HG03095 (cell line): ENCODE data around the gene FAM3C.
"Not testable (repeated sequence)": the region's sequence is repeated elsewhere in the genome, so short reads cannot be mapped to it uniquely, and the experiment has no call there.

Source experiments
- ATAC-seq: cut with Tn5 transposase; IDR thresholded peaks from one replicate; pipeline ENCODE4 v1.9.1; 2021; ENCODE audit warnings: moderate library complexity; ENCODE audit not compliant: unreplicated experiment

The FAM3C gene

GRCh38 chr7:121334875-121335648 is 61.0 kb downstream of the FAM3C start:
- ATAC-seq, result no peak

- no peak for ATAC-seq
Observed at GRCh38 chr7:121334376-121334775, 61.7 kb downstream of the FAM3C start.

DNA sequence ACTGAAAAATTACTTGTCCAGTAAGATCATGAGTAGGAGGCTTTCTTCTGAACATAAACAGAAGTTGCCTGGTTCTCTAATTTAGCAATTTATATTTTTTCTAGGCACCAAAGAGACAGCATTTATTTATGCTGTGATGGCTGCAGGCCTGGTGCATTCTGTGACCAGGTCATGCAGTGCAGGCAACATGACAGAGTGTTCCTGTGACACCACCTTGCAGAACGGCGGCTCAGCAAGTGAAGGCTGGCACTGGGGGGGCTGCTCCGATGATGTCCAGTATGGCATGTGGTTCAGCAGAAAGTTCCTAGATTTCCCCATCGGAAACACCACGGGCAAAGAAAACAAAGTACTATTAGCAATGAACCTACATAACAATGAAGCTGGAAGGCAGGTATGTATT is 64.5 kb downstream of the FAM3C start:
- no peak for ATAC-seq

- no peak for ATAC-seq
Observed at GRCh38 chr7:121331048-121331447, 65.1 kb downstream of the FAM3C start.

GRCh38 chr7:121330053-121330833 is 65.9 kb downstream of the FAM3C start:
- no peak for ATAC-seq

- no peak for ATAC-seq
Observed at GRCh38 chr7:121329191-121330052, 66.7 kb downstream of the FAM3C start.

- ATAC-seq, result no peak
Observed at GRCh38 chr7:121328508-121329190, 67.5 kb downstream of the FAM3C start, which contains the start of gene WNT16. WNT16 (plus strand) TSS chr7:121329000; CDS start chr7:121329293, 293 bp downstream.

GRCh38 chr7:121327671-121328070 is 68.4 kb downstream of the FAM3C start:
- ATAC-seq, result no peak

DNA sequence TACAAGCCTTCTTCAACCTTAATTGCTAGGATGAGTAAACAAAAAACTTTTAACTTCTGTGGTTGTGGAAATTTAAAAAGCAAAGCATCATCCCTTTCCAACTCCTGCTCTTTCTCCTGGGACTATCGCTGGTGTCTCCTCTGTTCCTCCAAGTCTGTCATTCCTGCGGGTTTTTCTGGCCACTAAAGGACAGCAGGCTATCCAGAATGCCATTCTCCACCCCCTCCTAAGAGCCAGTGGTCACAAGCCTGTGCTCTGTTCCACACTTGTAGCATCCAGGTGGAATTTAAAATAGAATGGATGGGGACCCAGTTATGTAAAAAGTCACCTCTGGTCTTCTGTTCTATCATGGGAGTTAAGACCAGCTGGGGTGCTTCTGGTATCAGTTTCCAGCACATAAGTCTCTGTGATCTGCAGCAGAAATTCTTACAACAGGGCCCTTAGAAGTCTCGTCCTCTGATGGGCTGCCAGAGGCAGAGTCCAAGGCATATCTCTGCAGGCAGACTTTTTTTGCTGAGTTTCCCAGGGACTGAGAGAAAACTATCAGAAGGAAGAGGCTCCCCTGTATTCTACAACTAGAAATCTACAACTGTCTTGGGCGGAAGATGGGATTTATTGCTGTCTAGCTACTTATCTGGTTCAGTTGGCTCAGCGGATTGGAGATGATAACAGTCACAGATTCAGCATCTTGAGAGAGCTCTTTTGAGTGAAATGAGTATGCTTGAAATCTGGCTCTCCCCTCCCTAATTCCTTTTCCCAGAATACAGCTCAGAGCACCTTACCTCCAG is 72.4 kb downstream of the FAM3C start:
- no peak for ATAC-seq

- ATAC-seq, result no peak
Observed at GRCh38 chr7:121322460-121322859, 73.6 kb downstream of the FAM3C start.

DNA sequence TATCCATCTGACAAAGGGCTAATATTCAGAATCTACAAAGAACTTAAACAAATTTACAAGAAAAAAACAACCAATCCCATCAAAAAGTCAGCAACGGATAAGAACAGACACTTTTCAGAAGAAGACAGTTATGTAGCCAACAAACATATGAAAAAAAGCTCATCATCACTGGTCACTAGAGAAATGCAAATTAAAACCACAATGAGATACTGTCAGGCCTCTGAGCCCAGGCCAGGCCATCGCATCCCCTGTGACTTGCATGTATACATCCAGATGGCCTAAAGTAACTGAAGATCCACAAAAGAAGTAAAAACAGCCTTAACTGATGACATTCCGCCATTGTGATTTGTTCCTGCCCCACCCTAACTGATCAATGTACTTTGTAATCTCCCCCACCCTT is 80.9 kb downstream of the FAM3C start:
- ATAC-seq, result not testable (repeated sequence)

DNA sequence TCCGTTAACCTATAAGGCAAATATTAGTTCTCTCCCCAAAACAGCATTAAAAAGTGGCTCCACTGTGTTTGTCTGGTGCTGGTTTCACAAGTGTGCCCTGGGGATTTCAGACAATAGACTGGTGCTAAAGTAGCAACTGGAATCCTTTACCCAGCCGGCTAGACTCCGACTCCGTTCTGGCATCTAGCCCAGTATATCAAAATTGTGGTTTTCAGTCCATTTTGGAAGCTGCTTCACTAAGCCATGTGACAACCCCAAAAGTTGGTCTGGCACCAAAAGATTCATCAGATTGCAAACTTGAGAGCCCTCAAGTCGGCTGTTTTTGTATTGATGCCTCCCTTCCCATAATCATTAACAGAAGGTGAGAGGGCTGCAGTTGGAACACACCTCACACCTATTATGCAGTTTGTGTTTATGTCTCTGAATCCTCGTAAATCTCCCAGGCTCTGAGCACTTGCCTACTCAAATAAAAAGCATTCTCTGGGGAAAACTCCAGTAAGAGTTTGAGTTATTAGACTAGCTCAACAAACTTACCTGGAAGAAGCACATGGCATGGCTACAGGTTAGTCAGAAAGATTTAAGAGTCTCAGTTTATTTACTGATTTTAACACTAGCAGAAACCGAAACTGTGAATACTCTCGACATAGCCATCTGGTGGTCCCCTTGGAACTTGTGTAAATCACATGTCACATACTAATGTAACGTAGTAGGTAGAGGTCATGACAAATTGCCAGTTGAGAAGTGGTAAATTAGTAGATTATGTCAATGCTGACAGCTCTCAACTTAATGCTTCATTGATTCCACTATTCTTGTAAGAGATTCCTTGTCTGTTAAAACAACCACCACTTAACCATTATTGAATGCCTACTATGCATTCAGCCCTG is 82.1 kb downstream of the FAM3C start:
- peak; percentile 94 for ATAC-seq

DNA sequence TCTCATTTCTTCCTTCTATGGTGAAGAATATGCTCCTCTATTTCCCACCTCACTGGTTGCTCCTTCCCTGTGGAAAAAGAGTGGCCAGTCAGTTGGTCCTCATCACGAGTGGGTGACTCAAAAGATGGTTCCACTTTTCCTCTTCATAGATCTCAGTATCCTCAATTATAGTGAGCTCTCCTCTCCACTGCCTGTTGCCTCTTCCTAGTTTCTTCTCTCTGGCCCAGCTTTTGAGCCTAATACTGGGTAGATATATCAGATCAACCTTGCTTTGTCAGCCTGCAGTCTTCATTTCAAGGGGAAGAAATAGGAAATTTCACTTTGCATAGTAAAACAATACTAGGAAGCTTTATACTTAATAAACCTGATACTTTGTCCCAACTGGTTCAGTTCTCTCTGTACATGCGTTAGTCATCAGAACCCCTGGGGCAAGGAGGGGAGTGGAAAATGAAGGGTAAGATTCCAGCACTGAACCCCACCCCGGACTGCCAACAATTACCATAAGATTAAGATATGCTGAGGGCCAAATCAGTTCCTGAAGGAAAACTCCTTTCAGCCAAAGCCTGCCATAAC is 82.8 kb downstream of the FAM3C start:
- ATAC-seq, result no peak

DNA sequence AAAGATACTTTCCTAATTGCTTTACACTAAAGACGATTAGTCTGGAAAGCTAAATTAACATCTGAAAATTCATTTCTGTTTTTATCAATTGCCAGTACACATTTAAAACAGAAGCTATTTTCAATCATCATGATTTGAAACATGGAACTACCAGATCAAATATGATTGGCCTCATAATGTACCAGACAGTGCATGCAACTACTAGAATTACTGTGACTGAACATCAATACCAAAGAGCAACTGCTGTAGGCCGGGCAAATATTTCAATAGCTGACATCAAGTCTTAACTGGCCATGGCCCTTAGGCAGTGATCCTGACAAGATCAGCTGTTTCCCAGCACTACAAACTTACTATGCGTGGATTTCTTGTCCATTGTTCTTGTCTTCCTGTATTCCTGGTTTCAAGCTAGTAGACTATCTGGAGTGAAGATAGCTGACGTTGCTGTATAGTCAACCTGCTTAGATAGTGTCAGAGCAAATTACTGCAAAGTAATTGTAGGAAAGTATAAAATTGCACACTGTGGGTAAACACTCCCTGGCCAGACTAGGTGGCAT is 89.0 kb downstream of the FAM3C start:
- ATAC-seq, result no peak

- ATAC-seq, result no peak
Observed at GRCh38 chr7:121306565-121306964, 89.5 kb downstream of the FAM3C start.

DNA sequence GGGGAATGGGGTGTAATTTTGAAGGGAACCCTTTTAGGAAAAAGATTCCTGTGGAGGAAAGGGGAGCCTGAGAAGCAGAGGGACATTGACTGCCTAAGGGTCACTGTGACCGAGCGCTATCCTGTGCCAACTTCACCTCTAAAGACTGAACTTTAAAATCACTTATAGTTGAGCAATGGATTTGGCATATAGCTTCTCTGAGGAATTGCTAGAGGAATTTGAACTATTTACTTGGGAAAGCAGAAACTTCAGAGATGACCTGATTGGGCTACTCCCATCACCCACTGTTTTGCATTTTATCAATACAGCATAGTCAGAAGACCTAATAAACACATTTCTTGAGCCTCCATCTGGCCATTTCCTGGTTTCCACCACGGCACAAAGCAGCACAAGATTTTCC is 91.0 kb downstream of the FAM3C start:
- no peak for ATAC-seq

DNA sequence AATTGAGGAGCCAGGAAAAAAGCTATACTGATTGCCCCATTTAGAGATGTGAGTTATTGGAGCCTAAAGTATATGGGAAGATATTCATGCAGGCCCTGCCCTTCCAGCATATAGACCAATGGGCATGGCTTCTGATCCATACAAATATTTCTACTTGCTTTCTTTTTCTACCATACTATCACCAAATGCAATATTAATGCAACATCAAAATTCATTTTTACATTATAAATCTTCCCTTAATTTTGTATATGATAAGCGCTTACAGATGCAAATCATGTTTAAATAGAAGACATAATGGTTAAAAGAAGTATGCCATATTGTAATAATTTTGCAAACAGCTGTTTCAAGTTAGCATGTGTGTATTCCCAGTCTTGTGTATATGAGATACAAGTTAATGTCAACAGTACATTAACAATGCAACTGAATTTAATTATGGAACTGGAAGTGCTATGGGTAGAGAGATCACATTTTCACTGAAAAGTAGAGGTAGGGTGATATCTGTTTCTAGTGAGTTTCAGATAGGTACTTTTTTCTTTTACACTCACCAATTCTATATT is 91.9 kb downstream of the FAM3C start:
- ATAC-seq, result no peak
